Lower lobe of right lung (tissue), 2 donors: ENCODE results near the gene COX11. TPM values are rescaled to one million over a fixed set of nuclear protein-coding genes. Genes with fewer than 3 reads are reported as not detected.
A peak's percentile ranks its signal among the peaks of the same experiment; 100 is the strongest.

Source experiments
- ATAC-seq, 2 donors: fragments of 200-7000 bp; cut with Tn5 transposase; one replicate each; pipeline ENCODE4 v1.9.1; 2020 to 2022; ENCODE audit warnings: mild to moderate bottlenecking in 2 of 2, moderate library complexity in 2 of 2
- DNase-seq: peaks from one replicate; pipeline ENCODE4 v3.0.0-alpha.2; 2020
- H3K27ac ChIP-seq: fragments of 200-600 bp; one replicate; pipeline ENCODE4 v1.8.0; 2022
- H3K27me3 ChIP-seq: fragments of 200-600 bp; one replicate; pipeline ENCODE4 v1.8.0; 2022; ENCODE audit warnings: low read depth
- H3K36me3 ChIP-seq: fragments of 200-600 bp; one replicate; pipeline ENCODE4 v1.8.0; 2022; ENCODE audit warnings: mild to moderate bottlenecking
- H3K4me1 ChIP-seq: fragments of 200-600 bp; one replicate; pipeline ENCODE4 v1.8.0; 2022
- H3K4me3 ChIP-seq: fragments of 200-600 bp; one replicate; pipeline ENCODE4 v1.8.0; 2022; ENCODE audit warnings: mild to moderate bottlenecking
- H3K9me3 ChIP-seq: fragments of 200-600 bp; one replicate; pipeline ENCODE4 v1.8.0; 2022
- intact Hi-C: fragments of 100-400 bp; cut with DNase I; formaldehyde crosslinking; loops from one replicate; pipeline ENCODE4 v1.11.0; 2022
- total RNA-seq: library from RNA; stranded (reverse); fragmentation: NEBNext Ultra II Directional; extraction: Animal tissue kit (Norgen Biotek cat#: 25700); gene quantifications from one replicate; pipeline ENCODE4 v1.2.1, GENCODE V29; 2021
- TF ChIP-seq, protein P1 (sequence below): fragments of 200-600 bp; IDR thresholded peaks from one replicate; pipeline ENCODE4 v1.8.0; 2022; ENCODE audit warnings: antibody characterized with exemption, mild to moderate bottlenecking
- donor health status: DM: no; HTN: yes; CAD: no; lungs with severe emphysema.

The COX11 gene
- total RNA-seq, 1 donor from 2014 or later: 41.9 TPM

DNA sequence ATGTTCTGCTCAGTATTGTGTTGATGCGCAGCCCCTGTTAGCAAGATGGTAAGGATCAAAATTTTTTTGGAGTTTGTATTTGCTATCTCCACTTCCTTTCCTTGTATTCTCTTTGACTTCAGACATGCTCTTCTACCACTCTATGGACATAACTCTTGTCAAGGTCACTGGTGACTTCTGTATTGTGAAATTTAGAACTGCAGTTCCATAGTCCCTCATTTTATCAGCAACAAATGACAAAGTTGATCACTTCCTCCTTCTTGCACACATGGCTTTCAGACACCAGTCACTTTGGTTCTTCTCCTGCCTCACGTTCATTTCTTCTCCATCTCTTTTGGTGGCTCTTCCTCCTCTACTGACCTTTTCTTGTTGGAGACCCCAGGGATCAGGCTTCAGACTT is 21.1 kb downstream of the COX11 start:
- Histone ChIP-seq H3K27me3 (no peaks in the 10 kb centered on the region), H3K36me3 (peaks cover 32% of the 10 kb centered on the region), H3K9me3 (no peaks in the 10 kb centered on the region), H3K4me1 (no peaks in the 10 kb centered on the region), H3K27ac (no peak overlapping the region), H3K4me3 (no peak overlapping the region)
- TF ChIP-seq, protein P1, sequence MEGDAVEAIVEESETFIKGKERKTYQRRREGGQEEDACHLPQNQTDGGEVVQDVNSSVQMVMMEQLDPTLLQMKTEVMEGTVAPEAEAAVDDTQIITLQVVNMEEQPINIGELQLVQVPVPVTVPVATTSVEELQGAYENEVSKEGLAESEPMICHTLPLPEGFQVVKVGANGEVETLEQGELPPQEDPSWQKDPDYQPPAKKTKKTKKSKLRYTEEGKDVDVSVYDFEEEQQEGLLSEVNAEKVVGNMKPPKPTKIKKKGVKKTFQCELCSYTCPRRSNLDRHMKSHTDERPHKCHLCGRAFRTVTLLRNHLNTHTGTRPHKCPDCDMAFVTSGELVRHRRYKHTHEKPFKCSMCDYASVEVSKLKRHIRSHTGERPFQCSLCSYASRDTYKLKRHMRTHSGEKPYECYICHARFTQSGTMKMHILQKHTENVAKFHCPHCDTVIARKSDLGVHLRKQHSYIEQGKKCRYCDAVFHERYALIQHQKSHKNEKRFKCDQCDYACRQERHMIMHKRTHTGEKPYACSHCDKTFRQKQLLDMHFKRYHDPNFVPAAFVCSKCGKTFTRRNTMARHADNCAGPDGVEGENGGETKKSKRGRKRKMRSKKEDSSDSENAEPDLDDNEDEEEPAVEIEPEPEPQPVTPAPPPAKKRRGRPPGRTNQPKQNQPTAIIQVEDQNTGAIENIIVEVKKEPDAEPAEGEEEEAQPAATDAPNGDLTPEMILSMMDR: no peak
- intact Hi-C loops: no loop called here
- no peak for DNase-seq
- ATAC-seq: no peak

DNA sequence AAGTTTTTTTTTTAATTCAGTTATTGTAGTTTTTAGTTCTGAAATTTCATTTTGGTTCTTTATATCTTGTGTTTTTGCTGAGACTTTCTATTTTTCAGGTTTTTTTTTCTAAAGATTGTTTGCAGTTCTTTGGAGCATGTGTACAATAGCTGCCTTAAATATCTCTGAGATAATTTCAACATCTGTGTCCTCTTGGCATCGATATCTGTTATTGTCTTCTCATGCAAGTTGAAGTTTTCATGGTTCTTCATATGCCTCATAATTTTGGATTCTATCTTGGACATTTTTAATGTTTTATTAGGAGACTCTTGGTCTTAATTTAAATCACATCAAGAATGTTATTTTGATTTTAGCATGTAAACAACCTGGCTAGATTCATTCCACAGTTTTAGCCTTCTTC is 22.8 kb downstream of the COX11 start:
- Histone ChIP-seq H3K9me3 (no peaks in the 10 kb centered on the region), H3K4me3 (no peak overlapping the region), H3K27me3 (no peaks in the 10 kb centered on the region), H3K4me1 (no peaks in the 10 kb centered on the region), H3K36me3 (peaks cover 15% of the 10 kb centered on the region), H3K27ac (no peak overlapping the region)
- no peak for DNase-seq
- ATAC-seq: no peak
- intact Hi-C loops: no loop called here
- TF ChIP-seq, protein P1: no peak

- Histone ChIP-seq H3K4me3 (no peak overlapping the region), H3K27ac (no peak overlapping the region), H3K9me3 (no peaks in the 10 kb centered on the region), H3K36me3 (peaks cover 10% of the 10 kb centered on the region), H3K27me3 (no peaks in the 10 kb centered on the region), H3K4me1 (no peaks in the 10 kb centered on the region)
- TF ChIP-seq, protein P1: no peak
- ATAC-seq (no peak), DNase-seq (no peak)
- intact Hi-C loops: no loop called here
Observed at GRCh38 chr17:54945231-54945630, 23.2 kb downstream of the COX11 start.

DNA sequence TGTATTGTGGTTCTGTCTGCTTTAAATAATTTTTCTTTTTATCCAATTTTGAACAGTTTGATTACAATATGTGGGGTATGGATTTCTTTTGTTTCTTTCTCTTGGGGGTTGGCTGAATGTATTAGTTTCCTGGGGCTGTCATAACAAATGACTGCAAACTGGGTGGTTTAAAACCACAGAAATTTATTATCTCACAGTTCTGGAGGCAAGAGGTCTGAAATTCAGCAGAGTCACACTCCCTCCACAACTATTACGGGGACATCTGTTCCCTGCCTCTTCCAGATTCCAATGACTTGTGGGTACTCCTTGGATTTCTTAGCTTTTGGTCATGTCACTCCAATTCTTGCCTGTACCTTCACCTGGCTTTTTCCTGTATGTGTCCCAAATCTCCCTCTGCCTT is 23.7 kb downstream of the COX11 start:
- no peaks in the 10 kb centered on the region for H3K9me3 ChIP-seq
- H3K4me1 ChIP-seq: no peaks in the 10 kb centered on the region
- no peak overlapping the region for H3K4me3 ChIP-seq
- no peak overlapping the region for H3K27ac ChIP-seq
- DNase-seq (no peak), ATAC-seq (no peak)
- TF ChIP-seq, protein P1: no peak
- no peaks in the 10 kb centered on the region for H3K27me3 ChIP-seq
- H3K36me3 ChIP-seq: peaks cover 11% of the 10 kb centered on the region
- intact Hi-C loops: no loop called here

GRCh38 chr17:54941285-54941684 is 27.2 kb downstream of the COX11 start:
- DNase-seq (no peak), ATAC-seq (no peak)
- Histone ChIP-seq H3K4me1 (no peaks in the 10 kb centered on the region), H3K4me3 (no peak overlapping the region), H3K36me3 (peaks cover 6% of the 10 kb centered on the region), H3K9me3 (no peaks in the 10 kb centered on the region), H3K27me3 (no peaks in the 10 kb centered on the region), H3K27ac (no peak overlapping the region)
- TF ChIP-seq, protein P1: no peak
- intact Hi-C loops: no loop called here

DNA sequence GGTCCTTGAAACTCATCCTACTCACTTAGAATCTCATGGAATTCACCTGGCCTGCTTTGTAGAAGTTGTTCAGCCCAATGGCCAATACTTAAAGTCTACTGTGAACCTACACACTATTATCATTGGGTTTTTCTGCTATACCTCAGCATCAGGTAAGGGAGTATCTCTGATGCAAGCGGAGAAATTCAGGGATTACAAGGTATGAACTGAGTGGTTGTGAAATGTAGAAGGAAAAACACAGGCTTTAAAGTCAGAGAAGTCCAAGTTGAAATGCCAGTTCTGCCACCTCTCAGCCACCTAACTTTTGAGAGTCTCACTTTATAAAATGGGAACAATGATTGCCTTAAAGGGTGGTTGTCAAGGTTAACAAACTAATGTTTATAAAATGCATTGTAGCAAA is 31.0 kb downstream of the COX11 start:
- H3K9me3 ChIP-seq: no peaks in the 10 kb centered on the region

More for the DNA sequence above, 31.0 kb downstream of the COX11 start:
- Histone ChIP-seq H3K4me1 (no peaks in the 10 kb centered on the region), H3K36me3 (peaks cover 23% of the 10 kb centered on the region), H3K27ac (no peak overlapping the region), H3K27me3 (no peaks in the 10 kb centered on the region), H3K4me3 (no peak overlapping the region)
- ATAC-seq (peak in 1 of 2 donors; percentile 21), DNase-seq (no peak)
- TF ChIP-seq, protein P1: no peak
- intact Hi-C loops: no loop called here
